Cardiac muscle cell (in vitro differentiated cells and primary cell): ENCODE data around the gene ZNF469. TPM values are rescaled to one million over a fixed set of nuclear protein-coding genes. Genes with fewer than 3 reads are reported as not detected.

Source experiments
- DNase-seq, 2 donors: peaks; one replicate each; pipeline versions ENCODE4 v3.0.0 to v3.0.0-alpha.2; 2010 to 2017; ENCODE audit warnings: low read depth in 1 of 2, low spot score in 1 of 2
- H3K27ac ChIP-seq: fragments of 200-600 bp; sonication (generic); 2 replicates; pipeline ENCODE4 v1.5.1; 2016
- H3K27me3 ChIP-seq: fragments of 200-600 bp; sonication (generic); 2 replicates; pipeline ENCODE4 v1.6.0; 2016; ENCODE audit warnings: control low read depth
- H3K36me3 ChIP-seq: fragments of 200-600 bp; sonication (generic); 2 replicates; pipeline ENCODE4 v1.5.1; 2016; ENCODE audit warnings: control low read depth
- H3K4me1 ChIP-seq: fragments of 200-600 bp; sonication (generic); 2 replicates; pipeline ENCODE4 v1.8.1; 2017; ENCODE audit warnings: low read depth, mild to moderate bottlenecking, mixed run types
- H3K4me3 ChIP-seq: fragments of 200-600 bp; sonication (generic); 2 replicates; pipeline ENCODE4 v1.5.1; 2016; ENCODE audit warnings: mild to moderate bottlenecking
- H3K9me3 ChIP-seq: fragments of 200-600 bp; sonication (generic); 2 replicates; pipeline ENCODE4 v1.5.1; 2017; ENCODE audit warnings: low read depth, mild to moderate bottlenecking, control low read depth
- CTCF ChIP-seq: IDR thresholded peaks from 2 replicates; pipeline ENCODE4 v1.5.1; 2012; ENCODE audit warnings: low read depth, mild to moderate bottlenecking, low read length
- polyA plus RNA-seq: library from polyadenylated mRNA; unstranded; fragments of >200 nt; fragmentation: Nextera tagmentation; extraction: Ambion mirVana; gene quantifications from 2 replicates; pipeline ENCODE4 v1.2.1, GENCODE V29; 2016
- total RNA-seq: library from RNA; depleted of rRNA; stranded (reverse); fragments of >200 nt; gene quantifications from 2 replicates; pipeline ENCODE4 v1.2.3, GENCODE V29; 2016

Gene ZNF469
- total and polyA plus RNA-seq, 2 experiments from 2014 or later = 0.09 to 0.24 TPM

- Histone ChIP-seq H3K27ac (no peak overlapping the region), H3K4me1 (no peaks in the 10 kb centered on the region), H3K36me3 (no peaks in the 10 kb centered on the region), H3K9me3 (no peaks in the 10 kb centered on the region), H3K4me3 (no peak overlapping the region), H3K27me3 (no peaks in the 10 kb centered on the region)
- no peak for TF ChIP-seq CTCF
- DNase-seq = no peak
Observed at GRCh38 chr16:88411951-88412576, 29.3 kb downstream of the ZNF469 start.

DNA sequence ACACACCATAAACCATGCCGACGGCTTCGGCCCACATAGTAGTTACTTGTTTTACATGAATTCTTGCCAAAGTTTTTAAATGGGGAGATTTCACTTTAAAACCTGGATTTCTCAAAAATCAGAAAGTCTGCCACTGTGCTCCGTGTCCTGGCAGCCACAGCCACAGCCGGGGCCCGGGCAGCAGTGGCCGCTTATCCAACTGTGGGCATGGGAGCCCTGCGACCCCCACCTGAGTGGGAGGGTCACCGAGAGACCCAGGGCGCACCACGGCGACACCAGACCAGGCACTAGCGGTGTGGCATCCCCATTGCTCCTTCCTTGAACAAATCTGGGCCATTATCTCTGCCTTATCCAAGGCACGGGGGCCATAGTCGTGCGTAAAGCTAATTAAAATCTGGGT is 30.0 kb downstream of the ZNF469 start:
- Histone ChIP-seq H3K4me1 (no peaks in the 10 kb centered on the region), H3K9me3 (no peaks in the 10 kb centered on the region), H3K27me3 (no peaks in the 10 kb centered on the region), H3K36me3 (no peaks in the 10 kb centered on the region), H3K27ac (no peak overlapping the region), H3K4me3 (no peak overlapping the region)
- no peak for TF ChIP-seq CTCF
- no peak for DNase-seq

- Histone ChIP-seq H3K4me3 (no peak overlapping the region), H3K9me3 (no peaks in the 10 kb centered on the region), H3K4me1 (no peaks in the 10 kb centered on the region), H3K27me3 (no peaks in the 10 kb centered on the region), H3K36me3 (no peaks in the 10 kb centered on the region), H3K27ac (no peak overlapping the region)
- TF ChIP-seq CTCF = no peak
- no peak for DNase-seq
Observed at GRCh38 chr16:88413231-88413630, 30.5 kb downstream of the ZNF469 start.

GRCh38 chr16:88413631-88414030 is 30.9 kb downstream of the ZNF469 start:
- H3K27ac ChIP-seq = no peak overlapping the region
- DNase-seq = no peak
- no peak for TF ChIP-seq CTCF
- H3K36me3 ChIP-seq = no peaks in the 10 kb centered on the region
- no peak overlapping the region for H3K4me3 ChIP-seq
- H3K4me1 ChIP-seq = no peaks in the 10 kb centered on the region
- no peaks in the 10 kb centered on the region for H3K27me3 ChIP-seq
- H3K9me3 ChIP-seq = no peaks in the 10 kb centered on the region

DNA sequence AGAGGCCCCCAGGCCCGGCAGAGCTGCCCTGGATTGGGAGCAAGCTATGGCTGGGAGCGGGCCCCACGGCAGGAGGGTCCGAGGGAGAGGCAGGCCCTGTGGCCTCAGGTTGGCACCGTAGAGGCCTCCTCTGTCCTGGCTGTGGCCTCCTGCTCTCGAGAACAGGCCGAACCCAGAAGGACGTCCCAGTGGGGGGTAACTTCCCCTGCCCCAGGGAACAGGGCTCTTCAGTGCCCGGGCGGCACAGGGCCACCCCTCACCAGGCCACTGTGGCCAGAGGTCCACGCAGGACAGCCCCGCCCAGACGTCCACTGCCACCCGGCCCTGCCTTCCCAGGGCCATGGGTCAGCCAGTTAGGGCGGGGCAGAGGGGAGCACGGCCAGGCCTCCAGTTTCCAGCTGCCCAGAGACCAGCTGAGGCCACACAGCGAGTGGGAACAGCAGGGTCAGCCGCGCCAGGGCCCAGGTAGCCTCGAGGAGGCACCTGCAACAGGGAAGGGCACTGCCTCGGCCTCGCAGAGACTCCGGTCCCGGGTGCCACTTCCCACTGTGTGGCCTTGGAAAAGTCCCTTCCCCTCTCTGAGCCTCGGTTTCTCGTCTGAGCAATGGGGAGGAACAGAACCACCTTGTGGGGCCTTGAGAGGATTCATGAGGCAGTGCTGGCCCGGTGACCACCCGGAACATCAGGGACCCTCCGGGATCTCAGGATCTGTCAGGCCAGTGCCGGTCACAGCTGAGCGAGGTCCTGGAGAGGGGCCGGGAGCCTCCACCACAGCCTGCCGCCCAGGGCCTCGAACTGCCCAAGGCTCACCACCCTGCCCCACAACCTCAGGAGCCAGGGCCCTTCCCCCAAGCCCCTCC is 32.0 kb downstream of the ZNF469 start:
- no peak overlapping the region for H3K27ac ChIP-seq
- H3K4me3 ChIP-seq = no peak overlapping the region
- no peak for TF ChIP-seq CTCF
- no peak for DNase-seq
- H3K9me3 ChIP-seq = no peaks in the 10 kb centered on the region
- no peaks in the 10 kb centered on the region for H3K27me3 ChIP-seq
- H3K36me3 ChIP-seq = no peaks in the 10 kb centered on the region
- no peaks in the 10 kb centered on the region for H3K4me1 ChIP-seq
